NCI-H2171 (cell line): ENCODE data around the gene RMI2.
A peak's percentile ranks its signal among the peaks of the same experiment; 100 is the strongest.

Experiments used
- DNase-seq: peaks from one replicate; lab custom pipeline; 2025; lab: John Stamatoyannopoulos, UW

Gene RMI2

GRCh38 chr16:11309895-11310633 is 35.2 kb upstream of the RMI2 start:
- no peak for DNase-seq

GRCh38 chr16:11310634-11310977 is 34.7 kb upstream of the RMI2 start:
- no peak for DNase-seq

GRCh38 chr16:11310997-11311561 is 34.2 kb upstream of the RMI2 start:
- no peak for DNase-seq

GRCh38 chr16:11312718-11313492 is 32.4 kb upstream of the RMI2 start:
- no peak for DNase-seq

GRCh38 chr16:11313493-11314308 is 31.6 kb upstream of the RMI2 start:
- DNase-seq, result no peak

GRCh38 chr16:11314309-11314894 is 30.9 kb upstream of the RMI2 start:
- no peak for DNase-seq

- DNase-seq, result no peak
Measured at GRCh38 chr16:11315510-11315909, 29.7 kb upstream of the RMI2 start.

GRCh38 chr16:11316331-11317015 is 28.8 kb upstream of the RMI2 start:
- no peak for DNase-seq

- no peak for DNase-seq
Measured at GRCh38 chr16:11318817-11319216, 26.4 kb upstream of the RMI2 start.

GRCh38 chr16:11319529-11320146 is 25.6 kb upstream of the RMI2 start:
- DNase-seq, result peak; percentile 19

GRCh38 chr16:11320170-11320569 is 25.1 kb upstream of the RMI2 start:
- peak; percentile 21 for DNase-seq

- DNase-seq, result no peak
Measured at GRCh38 chr16:11321662-11322061, 23.6 kb upstream of the RMI2 start.

- no peak for DNase-seq
Measured at GRCh38 chr16:11322823-11323222, 22.4 kb upstream of the RMI2 start.

- no peak for DNase-seq
Measured at GRCh38 chr16:11323551-11324336, 21.5 kb upstream of the RMI2 start.

GRCh38 chr16:11325404-11326083 is 19.7 kb upstream of the RMI2 start:
- DNase-seq, result no peak

- no peak for DNase-seq
Measured at GRCh38 chr16:11326084-11326736, 19.0 kb upstream of the RMI2 start.

- DNase-seq, result no peak
Measured at GRCh38 chr16:11326737-11327276, 18.5 kb upstream of the RMI2 start.

GRCh38 chr16:11327277-11328171 is 17.7 kb upstream of the RMI2 start:
- no peak for DNase-seq
